GM12878 (cell line): ENCODE measurements around the gene OR1F1. TPM values are rescaled to one million over a fixed set of nuclear protein-coding genes. Genes with fewer than 3 reads are reported as not detected.

ENCODE experiments used
- BACH1 ChIP-seq: fragments of 450-650 bp; IDR thresholded peaks from 2 replicates; pipeline ENCODE4 v1.6.1; 2017; ENCODE audit warnings: mild to moderate bottlenecking, borderline replicate concordance
- CBFB ChIP-seq: IDR thresholded peaks from 2 replicates; pipeline ENCODE4 v1.6.1; 2016; ENCODE audit warnings: antibody characterized with exemption, low read depth
- CHD2 ChIP-seq: IDR thresholded peaks from 2 replicates; pipeline ENCODE4 v1.6.1; 2011; ENCODE audit warnings: low read depth, low read length, improper control_type of control experiment, borderline replicate concordance
- E2F8 ChIP-seq: fragments of 450-650 bp; IDR thresholded peaks from 2 replicates; pipeline ENCODE4 v1.6.1; 2018; ENCODE audit warnings: mild to moderate bottlenecking, low read depth, moderate library complexity; ENCODE audit not compliant: partially characterized antibody
- ELK1 ChIP-seq: IDR thresholded peaks from 2 replicates; pipeline ENCODE4 v1.6.1; 2012; ENCODE audit warnings: low read depth, low read length, improper control_type of control experiment
- HDGF ChIP-seq: fragments of 450-650 bp; IDR thresholded peaks from 2 replicates; pipeline ENCODE4 v1.6.1; 2016; ENCODE audit warnings: antibody characterized with exemption
- JUND ChIP-seq: IDR thresholded peaks from 2 replicates; pipeline ENCODE4 v1.6.1; 2012; ENCODE audit warnings: low read depth, mild to moderate bottlenecking, low read length, improper control_type of control experiment, moderate library complexity
- KAT2A ChIP-seq: conservative IDR thresholded peaks from 2 replicates; pipeline ENCODE4 v1.6.1; 2011; ENCODE audit warnings: low read depth, low read length; ENCODE audit not compliant: control insufficient read depth
- KDM1A ChIP-seq: fragments of 200-600 bp; sonication (generic); IDR thresholded peaks from 2 replicates; pipeline ENCODE4 v1.6.1; 2016; ENCODE audit warnings: borderline replicate concordance
- KLF5 ChIP-seq: fragments of 450-650 bp; IDR thresholded peaks from 2 replicates; pipeline ENCODE4 v1.6.1; 2014; ENCODE audit warnings: mild to moderate bottlenecking; ENCODE audit not compliant: partially characterized antibody
- MXI1 ChIP-seq: fragments of 150-350 bp; IDR thresholded peaks from 2 replicates; pipeline ENCODE4 v1.6.1; 2011; ENCODE audit warnings: low read depth, mild to moderate bottlenecking, inconsistent platforms, low read length, improper control_type of control experiment
- NBN ChIP-seq: fragments of 450-650 bp; IDR thresholded peaks from 2 replicates; pipeline ENCODE4 v1.6.1; 2016
- NFXL1 ChIP-seq: fragments of 450-650 bp; IDR thresholded peaks from 2 replicates; pipeline ENCODE4 v1.6.1; 2017; ENCODE audit warnings: antibody characterized with exemption, mild to moderate bottlenecking, borderline replicate concordance
- NFYB ChIP-seq: IDR thresholded peaks from 2 replicates; pipeline ENCODE4 v1.6.1; 2011; ENCODE audit warnings: low read depth, mild to moderate bottlenecking, low read length, improper control_type of control experiment, moderate library complexity; ENCODE audit not compliant: insufficient read depth
- NR2C1 ChIP-seq: fragments of 450-650 bp; IDR thresholded peaks from 2 replicates; pipeline ENCODE4 v1.6.1; 2017; ENCODE audit warnings: antibody characterized with exemption, mild to moderate bottlenecking, moderate library complexity
- NRF1 ChIP-seq: conservative IDR thresholded peaks from 2 replicates; pipeline ENCODE4 v1.6.1; 2011; ENCODE audit warnings: mild to moderate bottlenecking, low read depth, low read length, improper control_type of control experiment
- PAX5 ChIP-seq: IDR thresholded peaks from 2 replicates; pipeline ENCODE4 v1.6.1; 2011; ENCODE audit warnings: low read depth, low read length, borderline replicate concordance
- POLR2AphosphoS2 ChIP-seq: IDR thresholded peaks from 2 replicates; pipeline ENCODE4 v1.6.1; 2011; ENCODE audit warnings: low read depth, mild to moderate bottlenecking, low read length, improper control_type of control experiment, moderate library complexity
- RAD21 ChIP-seq: IDR thresholded peaks from 2 replicates; pipeline ENCODE4 v1.6.1; 2011; ENCODE audit warnings: mild to moderate bottlenecking, low read depth, low read length, moderate library complexity; ENCODE audit not compliant: insufficient read depth
- RUNX3 ChIP-seq: IDR thresholded peaks from 2 replicates; pipeline ENCODE4 v1.6.1; 2012; ENCODE audit warnings: low read length, inconsistent platforms
- SMAD5 ChIP-seq: IDR thresholded peaks from 2 replicates; pipeline ENCODE4 v1.6.1; 2016; ENCODE audit warnings: antibody characterized with exemption, low read depth
- USF1 ChIP-seq: IDR thresholded peaks from 2 replicates; pipeline ENCODE4 v1.6.1; 2011; ENCODE audit warnings: borderline replicate concordance, low read depth, mild to moderate bottlenecking, moderate library complexity, mixed read lengths, low read length; ENCODE audit not compliant: insufficient read depth; ENCODE audit errors: extremely low read length
- ZNF24 ChIP-seq: fragments of 450-650 bp; IDR thresholded peaks from 2 replicates; pipeline ENCODE4 v1.6.1; 2017; ENCODE audit warnings: antibody characterized with exemption, mild to moderate bottlenecking
- ZNF274 ChIP-seq: IDR thresholded peaks from one replicate; pipeline ENCODE4 v1.8.0; 2011; ENCODE audit not compliant: insufficient read length, insufficient read depth
- ZZZ3 ChIP-seq: IDR thresholded peaks from 2 replicates; pipeline ENCODE4 v1.6.1; 2011; ENCODE audit warnings: low read depth; ENCODE audit not compliant: control insufficient read depth, insufficient read length
- polyA plus RNA-seq, 11 experiments: library from polyadenylated mRNA; depleted of rRNA in 4 of 11; unstranded in 6 of 11; stranded (reverse) in 5 of 11; fragments of >200 nt; fragmentation: Nextera tagmentation in 4 of 11; fragmentation: Illumina TruSeq in 1 of 11; extraction: Ambion mirVana in 4 of 11; extraction: Trizol in 1 of 11; gene quantifications; 1 replicate in 1 of 11; 2 replicates in 10 of 11; pipeline versions ENCODE4 v1.2.1 to v1.2.3, GENCODE V29; 2011 to 2016; ENCODE audit warnings: inconsistent platforms in 2 of 11, missing spikeins in 2 of 11, low read depth in 1 of 11
- total RNA-seq, 4 experiments: library from RNA; depleted of rRNA in 3 of 4; stranded (reverse); fragments of >200 nt in 3 of 4; fragmentation: Illumina TruSeq in 1 of 4; extraction: Trizol in 1 of 4; gene quantifications; 2 replicates each; pipeline versions ENCODE4 v1.2.1 to v1.2.3, GENCODE V29; 2013 to 2021

Gene OR1F1
- total and polyA plus RNA-seq, 10 of the 15 experiments (the other 5 are each of a cell fraction or from before 2014, with no cell fraction given), result 0.10 to 0.14 (median 0.12) TPM; not detected in 7

- TF ChIP-seq KAT2A (no peak), PAX5 (no peak), ZZZ3 (no peak), KDM1A (no peak), USF1 (no peak), MXI1 (0 out of 2 replicates have a peak, but pooled peaks have one; percentile 11), RAD21 (no peak), RUNX3 (peak; percentile 81), NR2C1 (no peak), POLR2AphosphoS2 (no peak), JUND (no peak), BACH1 (peak; percentile 33; the same call in 1 of the 2 replicates), NBN (peak; percentile 94), CHD2 (0 out of 2 replicates have a peak, but pooled peaks have one; percentile 25), NFYB (no peak), HDGF (no peak), ZNF24 (peak; percentile 100), E2F8 (no peak), ELK1 (no peak), SMAD5 (no peak), ZNF274 (no peak), CBFB (peak; percentile 62; the same call in 1 of the 2 replicates), NFXL1 (no peak), KLF5 (peak; percentile 94), NRF1 (peak; percentile 46)
These were observed 37.4 kb upstream of the OR1F1 start (continued) for GRCh38 chr16:3150346-3151218.
